GM21526 (cell line): ENCODE results near the gene OR9Q1.

Experiments
- ATAC-seq: cut with Tn5 transposase; IDR thresholded peaks from one replicate; pipeline ENCODE4 v1.9.1; 2021; ENCODE audit warnings: moderate library complexity; ENCODE audit not compliant: unreplicated experiment, low FRiP score

OR9Q1 gene

GRCh38 chr11:58216476-58216875 lies 192.8 kb downstream of the OR9Q1 start:
- no peak for ATAC-seq

- ATAC-seq, result no peak
Measured at GRCh38 chr11:58222721-58223120, 199.0 kb downstream of the OR9Q1 start.

DNA sequence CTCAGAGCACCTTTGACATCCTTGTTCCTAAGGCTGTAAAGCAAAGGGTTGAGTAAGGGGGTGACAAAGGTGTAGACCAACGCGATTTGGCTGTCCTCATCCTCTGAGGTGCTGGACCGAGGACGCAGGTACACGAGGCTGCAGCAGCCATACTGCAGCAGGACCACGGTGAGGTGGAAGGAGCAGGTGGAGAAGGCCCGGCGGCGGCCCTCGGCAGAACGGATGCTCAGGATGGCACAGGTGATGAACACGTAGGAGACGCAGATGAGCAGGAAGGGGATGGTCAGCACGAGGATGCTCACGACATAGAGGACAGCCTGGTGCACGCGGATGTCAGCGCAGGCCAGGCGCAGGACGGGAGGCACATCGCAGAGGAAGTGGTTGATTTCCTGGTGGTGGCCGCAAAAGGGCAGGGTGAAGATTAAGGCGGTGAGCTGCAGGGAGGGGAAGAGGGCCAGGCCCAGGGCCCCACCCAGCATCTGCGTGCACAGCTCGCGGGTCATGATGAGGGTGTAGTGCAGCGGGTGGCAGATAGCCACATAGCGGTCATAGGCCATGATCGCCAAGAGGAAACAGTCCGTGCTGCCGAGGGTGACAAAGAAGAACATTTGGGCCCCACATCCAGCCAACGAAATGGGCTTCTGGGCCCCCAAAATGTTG lies 204.4 kb downstream of the OR9Q1 start:
- ATAC-seq, result no peak
